ENCODE results near the gene RAB4A.

The RAB4A gene

DNA sequence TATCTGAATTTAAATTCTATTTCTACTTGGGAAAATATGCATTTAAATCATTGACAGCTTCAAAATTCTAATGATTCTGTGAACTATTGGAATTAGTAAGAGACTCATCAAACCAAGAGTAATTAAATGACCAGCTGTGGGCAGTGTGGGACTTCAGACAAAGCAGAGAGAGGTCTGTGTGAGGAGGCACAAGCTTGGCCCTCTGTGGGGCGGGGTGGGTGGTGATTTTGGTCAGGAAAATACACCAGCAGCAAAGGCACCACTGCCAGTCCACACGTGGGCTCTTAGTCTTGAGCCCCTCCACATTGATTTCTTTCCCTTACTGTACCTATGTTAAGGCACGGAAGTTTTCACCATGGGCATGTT is 39.2 kb upstream of the RAB4A start:
- TF ChIP-seq, protein P1, sequence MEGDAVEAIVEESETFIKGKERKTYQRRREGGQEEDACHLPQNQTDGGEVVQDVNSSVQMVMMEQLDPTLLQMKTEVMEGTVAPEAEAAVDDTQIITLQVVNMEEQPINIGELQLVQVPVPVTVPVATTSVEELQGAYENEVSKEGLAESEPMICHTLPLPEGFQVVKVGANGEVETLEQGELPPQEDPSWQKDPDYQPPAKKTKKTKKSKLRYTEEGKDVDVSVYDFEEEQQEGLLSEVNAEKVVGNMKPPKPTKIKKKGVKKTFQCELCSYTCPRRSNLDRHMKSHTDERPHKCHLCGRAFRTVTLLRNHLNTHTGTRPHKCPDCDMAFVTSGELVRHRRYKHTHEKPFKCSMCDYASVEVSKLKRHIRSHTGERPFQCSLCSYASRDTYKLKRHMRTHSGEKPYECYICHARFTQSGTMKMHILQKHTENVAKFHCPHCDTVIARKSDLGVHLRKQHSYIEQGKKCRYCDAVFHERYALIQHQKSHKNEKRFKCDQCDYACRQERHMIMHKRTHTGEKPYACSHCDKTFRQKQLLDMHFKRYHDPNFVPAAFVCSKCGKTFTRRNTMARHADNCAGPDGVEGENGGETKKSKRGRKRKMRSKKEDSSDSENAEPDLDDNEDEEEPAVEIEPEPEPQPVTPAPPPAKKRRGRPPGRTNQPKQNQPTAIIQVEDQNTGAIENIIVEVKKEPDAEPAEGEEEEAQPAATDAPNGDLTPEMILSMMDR (conservative IDR thresholded peaks at IDR 0.05; ENCODE audit: control insufficient read depth, insufficient read depth, low read depth, low read length), result no peak
- H3K4me3 ChIP-seq (ENCODE audit: control insufficient read depth, low read depth, low read length), result no peak overlapping the region
- DNase-seq (ENCODE audit: low read depth), result no peak

DNA sequence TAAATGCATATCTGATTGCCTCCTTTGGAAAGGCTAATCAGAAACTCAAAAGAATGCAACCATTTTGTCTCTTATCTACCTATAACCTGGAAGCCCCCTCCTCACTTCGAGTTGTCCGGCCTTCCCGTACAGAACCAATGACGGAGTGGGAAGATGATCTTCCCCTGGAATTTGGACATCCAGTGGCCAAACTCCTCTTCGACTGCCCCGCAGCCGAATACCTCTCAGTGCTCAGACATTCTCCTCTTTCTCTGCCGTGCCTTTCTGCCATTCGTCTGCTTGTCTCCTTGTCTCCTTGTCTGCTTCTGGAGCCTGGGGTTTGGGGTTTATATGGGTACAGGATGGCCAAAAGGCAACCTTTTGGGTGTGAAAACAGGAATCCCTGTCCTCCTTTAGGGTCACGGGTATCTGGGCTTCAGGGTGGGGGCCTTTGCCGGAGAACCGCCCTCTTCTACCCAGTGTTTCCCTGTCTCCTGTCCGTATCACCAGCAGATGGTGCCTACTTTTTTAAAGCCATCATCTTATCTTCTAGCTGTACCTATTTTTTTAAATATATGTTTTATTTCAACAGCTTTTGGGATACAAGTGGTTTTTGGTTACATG is 35.9 kb upstream of the RAB4A start:
- H3K4me3 ChIP-seq (ENCODE audit: control insufficient read depth, low read depth, low read length), result no peak overlapping the region
- TF ChIP-seq, protein P1 (conservative IDR thresholded peaks at IDR 0.05; ENCODE audit: control insufficient read depth, insufficient read depth, low read depth, low read length), result no peak
- DNase-seq (ENCODE audit: low read depth), result no peak

DNA sequence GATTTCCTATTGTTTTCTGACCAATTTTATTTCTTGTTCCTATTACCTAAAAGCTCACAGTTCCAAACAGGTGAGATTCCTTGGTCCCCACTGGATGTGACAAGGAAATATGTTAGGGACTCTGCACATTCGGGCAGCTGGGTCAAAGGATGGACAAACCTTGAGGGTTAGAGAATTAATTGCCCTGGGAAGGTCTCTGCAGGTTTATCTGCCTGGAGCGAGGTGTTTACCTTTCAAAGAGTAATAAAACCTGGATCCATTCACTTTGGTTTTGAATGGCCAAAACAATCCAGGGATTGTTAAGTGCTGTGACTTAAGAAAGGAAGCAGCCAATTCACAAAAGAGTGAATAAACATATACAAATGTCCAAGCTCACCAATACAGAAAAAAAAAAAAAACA is 33.6 kb upstream of the RAB4A start:
- TF ChIP-seq, protein P1 (conservative IDR thresholded peaks at IDR 0.05; ENCODE audit: control insufficient read depth, insufficient read depth, low read depth, low read length), result no peak

DNA sequence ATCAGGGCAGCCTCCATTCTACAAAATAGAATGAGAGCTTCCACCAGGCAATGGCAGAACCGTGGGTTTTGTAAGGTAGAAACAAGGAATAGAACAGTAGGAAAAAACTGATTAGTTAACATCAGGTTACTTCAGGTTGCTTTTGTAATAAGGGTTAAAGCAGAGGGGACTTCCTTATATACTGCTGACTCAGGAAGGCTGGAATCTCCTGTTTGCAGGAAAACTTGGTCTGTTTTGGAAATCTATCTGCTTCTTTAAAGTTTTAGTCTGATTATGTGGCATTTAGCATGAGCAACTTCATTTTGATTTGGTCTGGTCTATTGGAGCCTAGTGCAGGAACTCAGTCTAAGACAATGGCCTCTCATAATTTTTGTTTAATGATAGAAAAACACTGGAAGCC is 32.7 kb upstream of the RAB4A start:
- no peak overlapping the region for H3K4me3 ChIP-seq (ENCODE audit: control insufficient read depth, low read depth, low read length)
- DNase-seq (ENCODE audit: low read depth), result no peak
- TF ChIP-seq, protein P1 (conservative IDR thresholded peaks at IDR 0.05; ENCODE audit: control insufficient read depth, insufficient read depth, low read depth, low read length), result no peak

More for the DNA sequence above, 33.6 kb upstream of the RAB4A start:
- H3K4me3 ChIP-seq (ENCODE audit: control insufficient read depth, low read depth, low read length), result no peak overlapping the region
- DNase-seq (ENCODE audit: low read depth), result no peak

- no peak overlapping the region for H3K4me3 ChIP-seq (ENCODE audit: control insufficient read depth, low read depth, low read length)
- DNase-seq (ENCODE audit: low read depth), result peak; percentile 22
- TF ChIP-seq, protein P1 (conservative IDR thresholded peaks at IDR 0.05; ENCODE audit: control insufficient read depth, insufficient read depth, low read depth, low read length), result no peak
These were observed 32.1 kb upstream of the RAB4A start for GRCh38 chr1:229238674-229239415.

GRCh38 chr1:229240532-229240931 is 30.4 kb upstream of the RAB4A start:
- TF ChIP-seq, protein P1 (conservative IDR thresholded peaks at IDR 0.05; ENCODE audit: control insufficient read depth, insufficient read depth, low read depth, low read length), result no peak
- no peak overlapping the region for H3K4me3 ChIP-seq (ENCODE audit: control insufficient read depth, low read depth, low read length)
- DNase-seq (ENCODE audit: low read depth), result no peak

Data from fibroblast of mammary gland (primary cell).